GM12878 (cell line): Measurements from ENCODE around the gene BIVM.

Source experiments
- ASH2L ChIP-seq: fragments of 300-600, 200-600 bp; sonication (generic); IDR thresholded peaks from 2 replicates; pipeline ENCODE4 v1.6.1; 2017; ENCODE audit warnings: low read depth, mild to moderate bottlenecking, borderline replicate concordance
- EZH2 ChIP-seq: IDR thresholded peaks from 2 replicates; pipeline ENCODE4 v1.6.1; 2012; ENCODE audit warnings: low read depth, mild to moderate bottlenecking, control low read depth, inconsistent platforms, low read length, borderline replicate concordance; ENCODE audit not compliant: control insufficient read depth
- POLR2A ChIP-seq: IDR thresholded peaks from 2 replicates; pipeline ENCODE4 v1.6.1; 2011; ENCODE audit warnings: low read depth, mild to moderate bottlenecking, low read length
- SIN3A ChIP-seq: IDR thresholded peaks from 2 replicates; pipeline ENCODE4 v1.6.1; 2012; ENCODE audit warnings: low read depth, low read length, improper control_type of control experiment
- SREBF1 ChIP-seq: IDR thresholded peaks from 2 replicates; pipeline ENCODE4 v1.6.1; 2012; ENCODE audit warnings: mild to moderate bottlenecking, low read length
- TF ChIP-seq, protein P1 (sequence below): fragments of 450-650 bp; IDR thresholded peaks from 2 replicates; pipeline ENCODE4 v1.6.1; 2018; ENCODE audit warnings: borderline replicate concordance, mild to moderate bottlenecking; ENCODE audit not compliant: partially characterized antibody
- TF ChIP-seq, protein P2 (sequence below): fragments of 450-650 bp; IDR thresholded peaks from 2 replicates; pipeline ENCODE4 v1.6.1; 2017; ENCODE audit warnings: mild to moderate bottlenecking

DNA sequence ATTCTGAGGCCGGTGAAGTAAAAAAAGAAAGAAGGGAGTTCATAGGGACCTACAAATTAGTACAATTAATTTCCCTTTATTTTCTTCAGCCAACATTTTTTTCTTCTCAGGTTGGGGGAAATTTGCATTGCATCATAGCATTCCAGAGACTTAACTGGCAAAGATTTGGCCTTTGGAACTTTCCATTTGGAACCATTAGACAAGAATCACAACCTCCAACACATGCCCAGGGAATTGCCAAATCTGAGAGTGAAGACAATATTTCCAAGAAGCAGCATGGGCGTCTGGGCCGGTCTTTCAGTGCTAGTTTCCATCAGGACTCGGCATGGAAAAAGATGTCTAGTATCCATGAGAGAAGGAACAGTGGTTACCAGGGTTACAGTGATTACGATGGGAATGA is 40.5 kb downstream of the BIVM start:
- TF ChIP-seq EZH2 (no peak), POLR2A (no peak), SIN3A (no peak), ASH2L (no peak), SREBF1 (no peak)
- TF ChIP-seq, protein P1, sequence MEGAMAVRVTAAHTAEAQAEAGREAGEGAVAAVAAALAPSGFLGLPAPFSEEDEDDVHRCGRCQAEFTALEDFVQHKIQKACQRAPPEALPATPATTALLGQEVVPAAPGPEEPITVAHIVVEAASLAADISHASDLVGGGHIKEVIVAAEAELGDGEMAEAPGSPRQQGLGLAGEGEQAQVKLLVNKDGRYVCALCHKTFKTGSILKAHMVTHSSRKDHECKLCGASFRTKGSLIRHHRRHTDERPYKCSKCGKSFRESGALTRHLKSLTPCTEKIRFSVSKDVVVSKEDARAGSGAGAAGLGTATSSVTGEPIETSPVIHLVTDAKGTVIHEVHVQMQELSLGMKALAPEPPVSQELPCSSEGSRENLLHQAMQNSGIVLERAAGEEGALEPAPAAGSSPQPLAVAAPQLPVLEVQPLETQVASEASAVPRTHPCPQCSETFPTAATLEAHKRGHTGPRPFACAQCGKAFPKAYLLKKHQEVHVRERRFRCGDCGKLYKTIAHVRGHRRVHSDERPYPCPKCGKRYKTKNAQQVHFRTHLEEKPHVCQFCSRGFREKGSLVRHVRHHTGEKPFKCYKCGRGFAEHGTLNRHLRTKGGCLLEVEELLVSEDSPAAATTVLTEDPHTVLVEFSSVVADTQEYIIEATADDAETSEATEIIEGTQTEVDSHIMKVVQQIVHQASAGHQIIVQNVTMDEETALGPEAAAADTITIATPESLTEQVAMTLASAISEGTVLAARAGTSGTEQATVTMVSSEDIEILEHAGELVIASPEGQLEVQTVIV: no peak
- TF ChIP-seq, protein P2, sequence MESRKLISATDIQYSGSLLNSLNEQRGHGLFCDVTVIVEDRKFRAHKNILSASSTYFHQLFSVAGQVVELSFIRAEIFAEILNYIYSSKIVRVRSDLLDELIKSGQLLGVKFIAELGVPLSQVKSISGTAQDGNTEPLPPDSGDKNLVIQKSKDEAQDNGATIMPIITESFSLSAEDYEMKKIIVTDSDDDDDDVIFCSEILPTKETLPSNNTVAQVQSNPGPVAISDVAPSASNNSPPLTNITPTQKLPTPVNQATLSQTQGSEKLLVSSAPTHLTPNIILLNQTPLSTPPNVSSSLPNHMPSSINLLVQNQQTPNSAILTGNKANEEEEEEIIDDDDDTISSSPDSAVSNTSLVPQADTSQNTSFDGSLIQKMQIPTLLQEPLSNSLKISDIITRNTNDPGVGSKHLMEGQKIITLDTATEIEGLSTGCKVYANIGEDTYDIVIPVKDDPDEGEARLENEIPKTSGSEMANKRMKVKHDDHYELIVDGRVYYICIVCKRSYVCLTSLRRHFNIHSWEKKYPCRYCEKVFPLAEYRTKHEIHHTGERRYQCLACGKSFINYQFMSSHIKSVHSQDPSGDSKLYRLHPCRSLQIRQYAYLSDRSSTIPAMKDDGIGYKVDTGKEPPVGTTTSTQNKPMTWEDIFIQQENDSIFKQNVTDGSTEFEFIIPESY: no peak
